Panc1 (cell line): ENCODE results near the gene GLG1.
"Not testable (repeated sequence)": the region's sequence is repeated elsewhere in the genome, so short reads cannot be mapped to it uniquely, and the experiment has no call there.

Experiments
- CTCF ChIP-seq: fragments of 450-650 bp; IDR thresholded peaks from 2 replicates; pipeline ENCODE4 v1.5.1; 2017; ENCODE audit warnings: mild to moderate bottlenecking
- POLR2AphosphoS5 ChIP-seq: IDR thresholded peaks from 2 replicates; pipeline ENCODE4 v1.6.1; 2012; ENCODE audit warnings: mild to moderate bottlenecking, low read depth, low read length, moderate library complexity
- REST ChIP-seq, 2 experiments: IDR thresholded peaks; 2 replicates each; pipeline ENCODE4 v1.6.1; 2011 to 2012; ENCODE audit warnings: low read depth in 2 of 2, control low read depth in 1 of 2, low read length in 1 of 2, mild to moderate bottlenecking in 1 of 2, moderate library complexity in 1 of 2; ENCODE audit not compliant: insufficient read depth in 1 of 2
- SIN3A ChIP-seq: IDR thresholded peaks from 2 replicates; pipeline ENCODE4 v1.6.1; 2012; ENCODE audit warnings: low read depth, mild to moderate bottlenecking, low read length, moderate library complexity, borderline replicate concordance; ENCODE audit not compliant: insufficient read depth
- TCF7L2 ChIP-seq: IDR thresholded peaks from 2 replicates; pipeline ENCODE4 v1.6.1; 2011; ENCODE audit warnings: mild to moderate bottlenecking, low read depth, low read length, inconsistent platforms

DNA sequence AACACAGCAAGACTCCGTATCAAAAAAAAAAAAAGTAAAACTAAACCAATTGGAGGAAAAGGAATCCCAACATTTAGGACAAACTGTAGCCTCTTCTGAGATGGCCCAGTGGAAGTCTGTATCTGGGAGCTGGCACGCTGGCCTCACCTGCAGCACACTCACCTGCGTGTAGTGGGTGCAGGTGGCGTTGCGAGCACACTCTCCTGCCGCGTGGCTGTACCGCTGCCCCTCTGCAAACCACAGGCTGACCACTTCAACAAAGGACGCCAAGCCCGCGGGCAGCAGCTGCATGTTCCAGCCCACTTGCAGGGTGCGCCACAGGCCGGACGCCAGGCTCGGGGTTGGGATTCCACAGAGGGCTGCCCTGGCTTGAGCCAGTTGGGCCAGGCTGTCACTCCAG lies 189.0 kb downstream of the GLG1 start:
- not testable (repeated sequence) for TF ChIP-seq CTCF; SIN3A; POLR2AphosphoS5; TCF7L2; REST (IDR thresholded peaks at IDR 0.05; ENCODE audit: insufficient read depth in 1 of 2, low read depth in 2 of 2, low read length in 1 of 2)
